ENCODE results near the gene BTBD1.
A peak's percentile ranks its signal among the peaks of the same experiment; 100 is the strongest.

The BTBD1 gene

DNA sequence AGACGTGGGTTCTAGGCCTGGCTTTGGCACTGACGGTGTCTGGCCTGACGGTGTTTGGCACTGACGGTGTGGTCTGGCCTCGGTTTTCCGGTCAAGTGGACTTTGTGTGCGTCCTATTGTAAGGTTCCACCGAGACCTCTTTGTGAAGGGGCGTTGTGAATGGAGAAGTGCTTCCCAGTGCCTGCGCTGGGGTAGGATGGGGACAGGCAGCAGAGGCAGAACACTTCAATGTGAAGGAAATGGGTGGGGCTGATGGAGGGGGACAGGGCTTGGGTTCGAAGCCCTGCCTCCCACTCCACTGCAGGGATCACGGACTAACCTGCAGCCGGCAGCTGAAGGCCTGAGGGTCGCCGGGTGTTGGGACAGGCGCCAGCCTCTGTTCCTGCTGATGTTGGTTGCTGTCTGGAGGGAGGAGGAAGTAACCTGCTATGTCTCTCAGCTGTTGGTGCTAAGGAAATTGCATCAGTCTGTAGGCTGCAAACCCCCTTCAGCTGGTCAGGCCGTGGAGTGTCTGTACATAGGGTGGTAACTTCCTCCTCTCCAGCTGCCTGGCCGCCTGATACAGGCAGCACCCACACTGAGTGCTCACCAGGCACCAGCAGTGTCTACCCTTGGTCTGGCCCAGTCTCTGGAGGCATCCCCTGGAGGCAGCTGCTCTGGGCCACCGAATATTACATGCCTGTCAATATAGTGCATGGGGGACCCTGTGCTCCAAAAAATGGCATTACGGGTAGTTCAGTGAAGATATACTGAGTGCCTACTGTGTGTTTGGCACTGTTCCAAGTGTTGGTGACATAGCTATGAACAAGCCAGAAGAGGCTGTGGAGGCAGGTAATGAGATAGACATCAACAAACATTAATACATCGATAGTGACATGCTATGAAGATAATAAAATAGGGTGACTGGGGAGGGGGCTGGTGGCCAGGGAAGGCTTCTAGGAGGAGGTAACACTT is 41.5 kb upstream of the BTBD1 start:
- DNase-seq (ENCODE audit: extremely low read depth, insufficient read length) = peak; percentile 59
- Histone ChIP-seq H3K4me3 (replicated peaks; ENCODE audit: low read depth, low read length) (peak overlapping the region; percentile 62), H3K36me3 (ENCODE audit: control insufficient read depth, insufficient read depth, low read length) (no peaks in the 10 kb centered on the region), H3K27me3 (replicated peaks; ENCODE audit: control insufficient read depth, insufficient read depth, low read length) (no peaks in the 10 kb centered on the region)
- TF ChIP-seq, protein P1, sequence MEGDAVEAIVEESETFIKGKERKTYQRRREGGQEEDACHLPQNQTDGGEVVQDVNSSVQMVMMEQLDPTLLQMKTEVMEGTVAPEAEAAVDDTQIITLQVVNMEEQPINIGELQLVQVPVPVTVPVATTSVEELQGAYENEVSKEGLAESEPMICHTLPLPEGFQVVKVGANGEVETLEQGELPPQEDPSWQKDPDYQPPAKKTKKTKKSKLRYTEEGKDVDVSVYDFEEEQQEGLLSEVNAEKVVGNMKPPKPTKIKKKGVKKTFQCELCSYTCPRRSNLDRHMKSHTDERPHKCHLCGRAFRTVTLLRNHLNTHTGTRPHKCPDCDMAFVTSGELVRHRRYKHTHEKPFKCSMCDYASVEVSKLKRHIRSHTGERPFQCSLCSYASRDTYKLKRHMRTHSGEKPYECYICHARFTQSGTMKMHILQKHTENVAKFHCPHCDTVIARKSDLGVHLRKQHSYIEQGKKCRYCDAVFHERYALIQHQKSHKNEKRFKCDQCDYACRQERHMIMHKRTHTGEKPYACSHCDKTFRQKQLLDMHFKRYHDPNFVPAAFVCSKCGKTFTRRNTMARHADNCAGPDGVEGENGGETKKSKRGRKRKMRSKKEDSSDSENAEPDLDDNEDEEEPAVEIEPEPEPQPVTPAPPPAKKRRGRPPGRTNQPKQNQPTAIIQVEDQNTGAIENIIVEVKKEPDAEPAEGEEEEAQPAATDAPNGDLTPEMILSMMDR (IDR thresholded peaks at IDR 0.05; ENCODE audit: insufficient read depth, low read length, poor library complexity, severe bottlenecking) = no peak

DNA sequence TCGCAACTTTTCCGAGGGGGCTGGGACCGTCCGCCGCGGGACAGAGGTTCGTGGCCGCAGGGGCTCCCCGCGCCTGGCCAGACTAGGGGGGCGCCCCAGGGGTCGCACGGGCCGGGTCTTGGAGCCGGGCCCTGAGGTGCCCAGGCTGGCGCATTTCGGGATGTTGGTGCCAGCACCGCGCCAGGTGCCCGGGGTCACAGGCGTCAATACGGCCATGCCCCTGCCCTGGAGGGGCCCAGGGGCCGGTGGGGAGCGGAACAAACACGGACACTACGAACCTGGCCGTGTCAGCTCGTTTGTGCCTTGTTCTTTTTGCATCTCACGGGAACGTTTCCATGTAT is 40.8 kb upstream of the BTBD1 start:
- no peaks in the 10 kb centered on the region for H3K27me3 ChIP-seq (replicated peaks; ENCODE audit: control insufficient read depth, insufficient read depth, low read length)
- peak overlapping the region; percentile 62 for H3K4me3 ChIP-seq (replicated peaks; ENCODE audit: low read depth, low read length)
- no peaks in the 10 kb centered on the region for H3K36me3 ChIP-seq (ENCODE audit: control insufficient read depth, insufficient read depth, low read length)
- DNase-seq (ENCODE audit: extremely low read depth, insufficient read length) = no peak
- TF ChIP-seq, protein P1 (IDR thresholded peaks at IDR 0.05; ENCODE audit: insufficient read depth, low read length, poor library complexity, severe bottlenecking) = no peak

DNA sequence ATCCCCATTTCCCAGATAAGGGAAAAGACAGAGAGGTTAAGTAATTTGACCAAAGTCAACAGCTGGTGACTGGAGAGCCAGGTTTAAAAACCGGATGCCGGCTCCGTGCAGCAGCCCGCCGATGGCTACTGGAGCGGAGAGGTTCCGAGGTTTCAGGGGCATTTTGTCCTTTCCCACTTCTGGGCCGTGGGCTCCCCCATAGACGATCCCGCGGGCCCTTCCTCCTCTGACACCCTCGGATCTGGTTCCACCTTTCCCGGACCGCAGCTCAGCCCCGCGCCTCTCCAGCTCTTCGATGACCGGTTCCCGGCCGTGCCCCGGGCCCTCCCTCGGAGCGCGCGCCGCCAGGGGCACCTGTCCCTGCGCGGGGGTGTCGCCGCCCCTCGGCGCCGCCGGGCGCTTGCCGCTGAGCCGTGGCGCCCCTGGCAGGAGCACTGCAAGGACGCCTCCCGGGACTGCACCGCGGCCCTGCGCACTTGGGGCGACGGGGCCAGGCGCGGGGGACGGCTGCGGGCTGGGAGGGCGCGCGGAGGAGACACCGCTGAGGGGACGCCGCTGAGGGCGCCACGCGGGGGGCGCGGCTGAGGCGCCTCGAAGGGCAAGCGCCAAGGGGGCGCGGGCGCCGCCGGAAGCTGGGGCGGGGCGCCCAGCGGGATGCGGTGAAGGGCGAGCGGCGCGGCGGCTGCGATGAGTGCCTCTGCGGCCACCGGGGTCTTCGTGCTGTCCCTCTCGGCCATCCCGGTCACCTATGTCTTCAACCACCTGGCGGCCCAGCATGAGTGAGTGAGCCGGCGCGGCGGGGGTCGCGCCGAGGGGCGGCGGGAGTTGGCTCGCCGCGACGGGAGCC is 40.2 kb upstream of the BTBD1 start, which contains the start of gene TM6SF1:
TSS of gene TM6SF1 (plus strand) at position 652 of the 847 bp plus-strand sequence. CDS start at position 688, 36 bp downstream.
- peak; percentile 52 for DNase-seq (ENCODE audit: extremely low read depth, insufficient read length)
- TF ChIP-seq, protein P1 (IDR thresholded peaks at IDR 0.05; ENCODE audit: insufficient read depth, low read length, poor library complexity, severe bottlenecking) = no peak
- H3K36me3 ChIP-seq (ENCODE audit: control insufficient read depth, insufficient read depth, low read length) = no peaks in the 10 kb centered on the region
- no peaks in the 10 kb centered on the region for H3K27me3 ChIP-seq (replicated peaks; ENCODE audit: control insufficient read depth, insufficient read depth, low read length)
- peak within 1 kb of the TSS; percentile 62 for H3K4me3 ChIP-seq (replicated peaks; ENCODE audit: low read depth, low read length)

DNA sequence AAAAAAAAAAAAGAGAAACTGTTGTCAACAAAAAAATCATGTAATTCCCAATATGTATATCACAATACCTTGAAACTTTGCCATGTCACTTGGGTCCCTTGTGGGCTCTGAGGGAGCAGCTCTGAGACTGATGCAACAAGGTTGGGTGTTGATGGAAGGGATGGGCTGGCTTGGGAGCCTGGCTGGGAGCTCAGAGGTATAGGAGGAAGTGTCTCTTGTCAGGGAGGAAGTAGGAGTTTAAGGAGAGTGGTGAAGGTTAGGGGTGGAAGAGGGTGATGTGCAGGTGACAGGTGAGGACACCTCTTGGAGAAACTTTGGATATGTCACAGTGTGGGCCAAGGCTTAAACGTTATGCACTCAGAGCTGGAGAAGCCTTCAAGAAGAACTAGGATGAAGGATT is 38.4 kb upstream of the BTBD1 start:
- TF ChIP-seq, protein P1 (IDR thresholded peaks at IDR 0.05; ENCODE audit: insufficient read depth, low read length, poor library complexity, severe bottlenecking) = no peak
- Histone ChIP-seq H3K36me3 (ENCODE audit: control insufficient read depth, insufficient read depth, low read length) (no peaks in the 10 kb centered on the region), H3K27me3 (replicated peaks; ENCODE audit: control insufficient read depth, insufficient read depth, low read length) (no peaks in the 10 kb centered on the region), H3K4me3 (replicated peaks; ENCODE audit: low read depth, low read length) (no peak overlapping the region)
- DNase-seq (ENCODE audit: extremely low read depth, insufficient read length) = no peak

DNA sequence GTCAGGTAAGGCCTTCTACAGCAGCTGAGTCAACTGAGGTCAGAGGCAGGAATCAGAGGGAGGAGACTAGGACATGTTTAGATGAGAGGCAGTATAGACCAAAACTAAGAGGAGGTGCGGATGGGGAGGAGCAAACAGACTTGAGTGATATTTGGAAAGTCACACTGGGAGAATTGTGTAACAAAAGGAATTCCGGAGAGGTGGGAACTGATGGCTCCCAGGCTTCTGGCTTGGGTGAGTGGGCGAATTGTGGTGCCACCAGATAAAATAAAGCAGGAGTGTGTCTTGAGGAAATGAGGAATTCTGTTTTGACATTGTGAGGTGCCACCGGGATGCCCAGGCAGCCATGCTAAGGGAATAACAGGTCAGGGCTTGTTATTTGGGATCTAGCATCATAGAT is 37.1 kb upstream of the BTBD1 start:
- no peak for DNase-seq (ENCODE audit: extremely low read depth, insufficient read length)
- TF ChIP-seq, protein P1 (IDR thresholded peaks at IDR 0.05; ENCODE audit: insufficient read depth, low read length, poor library complexity, severe bottlenecking) = no peak
- H3K27me3 ChIP-seq (replicated peaks; ENCODE audit: control insufficient read depth, insufficient read depth, low read length) = no peaks in the 10 kb centered on the region
- H3K4me3 ChIP-seq (replicated peaks; ENCODE audit: low read depth, low read length) = no peak overlapping the region
- no peaks in the 10 kb centered on the region for H3K36me3 ChIP-seq (ENCODE audit: control insufficient read depth, insufficient read depth, low read length)

Data from GM06990 (cell line).